HepG2 (cell line): ENCODE measurements around the gene ELF2. TPM values are rescaled to one million over a fixed set of nuclear protein-coding genes. Genes with fewer than 3 reads are reported as not detected.

Experiments
- ATAC-seq: fragments of 200-7000 bp; cut with Tn5 transposase; 3 replicates; pipeline ENCODE4 v1.9.1; 2020; ENCODE audit warnings: mild to moderate bottlenecking, moderate library complexity
- BruUV-seq: library from RNA; stranded (reverse); fragments of 400-500 nt; replicated peaks from 2 replicates; lab custom pipeline; 2021; lab: Mats Ljungman, UMichigan
- CTCF ChIA-PET: fragments of 300-600 bp; formaldehyde crosslinking; extraction: SDS; loops from one replicate; lab custom pipeline; 2021; ENCODE audit warnings: low total read pairs, inconsistent platforms, low intra/inter-chr PET ratio; lab: Yijun Ruan, JAX
- POLR2A ChIA-PET: fragments of 350-600 bp; sonication (Branson Sonifier 250); formaldehyde crosslinking; loops from one replicate; lab custom pipeline; 2020; ENCODE audit warnings: antibody characterized with exemption, inconsistent platforms; lab: Yijun Ruan, JAX
- DNase-seq: peaks from one replicate; pipeline ENCODE4 v3.0.0-alpha.2; 2015; ENCODE audit warnings: low spot score
- FAIRE-seq: peaks from 3 replicates; lab custom pipeline; 2011; peaks lifted over from hg19 to GRCh38; lab: Jason Lieb, UNC
- H2AFZ ChIP-seq: one replicate; pipeline ENCODE4 v1.6.1; 2011; ENCODE audit warnings: low read length, inconsistent platforms
- H3K27ac ChIP-seq: fragments of 300-600 bp; 3 replicates; pipeline ENCODE4 v1.8.0; 2011; ENCODE audit warnings: mixed run types, mild to moderate bottlenecking, mixed read lengths, low read length, inconsistent platforms; ENCODE audit not compliant: insufficient read depth; ENCODE audit errors: extremely low read length
- H3K27me3 ChIP-seq, 2 experiments: fragments of 200-600 bp in 1 of 2; 2 replicates in 1 of 2; 3 replicates in 1 of 2; pipeline versions ENCODE4 v1.6.0 to v1.8.0; 2011; ENCODE audit warnings: low read length in 2 of 2, mild to moderate bottlenecking in 2 of 2, moderate library complexity in 2 of 2, inconsistent platforms in 1 of 2; ENCODE audit not compliant: insufficient read depth in 2 of 2, control insufficient read depth in 1 of 2
- H3K36me3 ChIP-seq, 2 experiments: fragments of 200-600 bp in 1 of 2; replicated peaks in 1 of 2; 2 replicates in 1 of 2; 3 replicates in 1 of 2; pipeline versions ENCODE4 v1.5.1 to v1.8.0; 2011; ENCODE audit warnings: low read length in 2 of 2, inconsistent platforms in 1 of 2; ENCODE audit not compliant: insufficient read depth in 2 of 2, control insufficient read depth in 1 of 2
- H3K4me1 ChIP-seq: 2 replicates; pipeline ENCODE4 v1.5.1; 2012; ENCODE audit warnings: low read length, inconsistent platforms; ENCODE audit not compliant: insufficient read depth
- H3K4me2 ChIP-seq: 2 replicates; pipeline ENCODE4 v1.6.0; 2011; ENCODE audit warnings: low read depth, low read length, inconsistent platforms
- H3K4me3 ChIP-seq, 3 experiments: fragments of 200-600 bp in 1 of 3; sonication (generic), shearing (Covaris generic) in 1 of 3; replicated peaks in 1 of 3; 2 replicates each; pipeline ENCODE4 v1.5.1; 2011 to 2016; ENCODE audit warnings: low read length in 3 of 3, inconsistent platforms in 2 of 3, low read depth in 2 of 3, mild to moderate bottlenecking in 2 of 3, control low read depth in 1 of 3, mixed read lengths in 1 of 3; ENCODE audit not compliant: insufficient read depth in 1 of 3
- H3K79me2 ChIP-seq: one replicate; pipeline ENCODE4 v1.6.1; 2011; ENCODE audit warnings: low read length, inconsistent platforms; ENCODE audit not compliant: insufficient read depth
- H3K9ac ChIP-seq: 2 replicates; pipeline ENCODE4 v1.6.0; 2011; ENCODE audit warnings: mild to moderate bottlenecking, low read depth, low read length, inconsistent platforms; ENCODE audit not compliant: insufficient read depth
- H3K9me3 ChIP-seq: 2 replicates; pipeline ENCODE4 v1.5.1; 2012; ENCODE audit warnings: mild to moderate bottlenecking, low read length
- H4K20me1 ChIP-seq: 2 replicates; pipeline ENCODE4 v1.6.0; 2011; ENCODE audit warnings: inconsistent platforms, mild to moderate bottlenecking, low read length, moderate library complexity; ENCODE audit not compliant: insufficient read depth
- CENPBD1 ChIP-seq: sonication (generic); formaldehyde crosslinking; IDR thresholded peaks from 2 replicates; pipeline ENCODE4 v1.8.0; 2022; ENCODE audit warnings: missing genetic modification reagents, low read depth, mild to moderate bottlenecking, borderline replicate concordance
- EEA1 ChIP-seq: sonication (generic); formaldehyde crosslinking; IDR thresholded peaks from 2 replicates; pipeline ENCODE4 v1.5.1; 2020; ENCODE audit warnings: mild to moderate bottlenecking, missing genetic modification reagents, borderline replicate concordance
- IRX3 ChIP-seq: sonication (generic); formaldehyde crosslinking; IDR thresholded peaks from 2 replicates; pipeline ENCODE4 v1.8.1; 2023; ENCODE audit warnings: mild to moderate bottlenecking, low read depth, missing genetic modification reagents, borderline replicate concordance
- LRRFIP1 ChIP-seq: sonication (generic); formaldehyde crosslinking; conservative IDR thresholded peaks from 2 replicates; pipeline ENCODE4 v1.4.0; 2020; ENCODE audit warnings: missing genetic modification reagents
- RBAK ChIP-seq: sonication (generic); formaldehyde crosslinking; IDR thresholded peaks from 2 replicates; pipeline ENCODE4 v1.5.1; 2020; ENCODE audit warnings: mild to moderate bottlenecking, missing genetic modification reagents
- TBX3 ChIP-seq: fragments of 450-650 bp; IDR thresholded peaks from 2 replicates; pipeline ENCODE4 v1.6.1; 2017; ENCODE audit warnings: antibody characterized with exemption, mild to moderate bottlenecking, inconsistent platforms, borderline replicate concordance
- XRCC5 ChIP-seq: fragments of 200-400 bp; formaldehyde crosslinking; optimal IDR thresholded peaks from 2 replicates; pipeline ENCODE3; 2017; ENCODE audit warnings: mild to moderate bottlenecking, low read length
- YY1 ChIP-seq: IDR thresholded peaks from 2 replicates; pipeline ENCODE4 v1.6.1; 2011; ENCODE audit warnings: low read length, low read depth, moderate library complexity, mild to moderate bottlenecking; ENCODE audit not compliant: insufficient read depth, insufficient replicate concordance
- ZMYM3 ChIP-seq: sonication (generic); formaldehyde crosslinking; IDR thresholded peaks from 2 replicates; pipeline ENCODE4 v1.5.1; 2020; ENCODE audit warnings: mild to moderate bottlenecking, missing genetic modification reagents
- ZNF407 ChIP-seq: sonication (generic); formaldehyde crosslinking; IDR thresholded peaks from one replicate; pipeline ENCODE4 v1.5.1; 2020; ENCODE audit warnings: mild to moderate bottlenecking, missing genetic modification reagents; ENCODE audit errors: not compliant biosample characterization
- WGBS: methylation state at CpG from one replicate; pipeline ENCODE4 v1.1.6; 2017; ENCODE audit warnings: low lambda C conversion rate; 5-methylcytosine and 5-hydroxymethylcytosine counted together
- in situ Hi-C: cut with HindIII; loops from 2 replicates; pipeline ENCODE4 v1.10.0; 2017; ENCODE audit warnings: low pct_unique_long_range_greater_than_20kb; ENCODE audit not compliant: extremely low pct_ligation_motif_present
- intact Hi-C: fragments of 100-400 bp; cut with micrococcal nuclease; formaldehyde crosslinking; loops from one replicate; pipeline ENCODE4 v1.10.0; 2022; ENCODE audit not compliant: unreplicated experiment
- polyA plus RNA-seq, 8 experiments: library from polyadenylated mRNA; depleted of rRNA in 3 of 8; stranded (reverse) in 7 of 8; unstranded in 1 of 8; fragments of >200 nt; fragmentation: Illumina TruSeq in 4 of 8; extraction: Trizol in 4 of 8; gene quantifications; 2 replicates each; pipeline versions ENCODE4 v1.2.1 to v1.2.3, GENCODE V29; 2011 to 2016; ENCODE audit warnings: low read depth in 4 of 8, missing spikeins in 1 of 8, mixed read lengths in 1 of 8; ENCODE audit not compliant: insufficient read depth in 1 of 8
- total RNA-seq, 5 experiments: library from RNA; depleted of rRNA; stranded (reverse); fragments of >200 nt; fragmentation: Illumina TruSeq; extraction: Trizol; gene quantifications; 2 replicates each; pipeline ENCODE4 v1.2.3, GENCODE V29; 2016; ENCODE audit warnings: low read depth in 1 of 5

ELF2 gene
- total and polyA plus RNA-seq, 2 of the 13 experiments (the other 11 are each of a cell fraction or from before 2014, with no cell fraction given): 28.6 to 35.4 TPM

GRCh38 chr4:139144161-139144859 is 32.7 kb downstream of the ELF2 start:
- CTCF ChIA-PET: no interaction called here
- H3K27me3 ChIP-seq: no peaks in the 10 kb centered on the region
- peaks cover 16% of the 10 kb centered on the region; the same call in 1 of the 2 replicates for H4K20me1 ChIP-seq
- H3K36me3 ChIP-seq: no peaks in the 10 kb centered on the region
- H3K4me3 ChIP-seq: no peak overlapping the region
- no peak overlapping the region for H3K27ac ChIP-seq
- WGBS: 95% methylated on average over 7 of the region's 7 CpGs
- POLR2A ChIA-PET: interaction anchor here (1.5 kb wide), 1 partner anchor 10 kb away, joined by 3 read pairs; no protein-coding TSS in a partner anchor
- H3K4me1 ChIP-seq: peaks cover 7% of the 10 kb centered on the region; the same call in 1 of the 2 replicates
- H3K9me3 ChIP-seq: no peaks in the 10 kb centered on the region
- peaks cover 46% of the 10 kb centered on the region for H3K79me2 ChIP-seq
- H2AFZ ChIP-seq: no peak overlapping the region
- no peak overlapping the region for H3K9ac ChIP-seq
- DNase-seq: no peak
- no peak for ATAC-seq
- in situ Hi-C loops: no loop called here
- H3K4me2 ChIP-seq: no peak overlapping the region
- no peak for FAIRE-seq
- intact Hi-C loops: no loop called here
- no TSS peak for BruUV-seq
- TF ChIP-seq XRCC5: no peak
- no peak for TF ChIP-seq CENPBD1 (CRISPR knock-in tag)
- TF ChIP-seq RBAK (CRISPR knock-in tag): no peak
- no peak for TF ChIP-seq LRRFIP1 (CRISPR knock-in tag)
- TF ChIP-seq YY1: no peak
- TF ChIP-seq ZMYM3: no peak
- no peak for TF ChIP-seq IRX3
- TF ChIP-seq EEA1: no peak
- TF ChIP-seq ZNF407 (CRISPR knock-in tag): no peak
- TF ChIP-seq TBX3: no peak
